ENCODE results near the gene ROPN1L.

- TF ChIP-seq PAX5 (IDR thresholded peaks at IDR 0.05; ENCODE audit: insufficient read depth, low read length, severe bottlenecking) (no peak), POLR2A (IDR thresholded peaks at IDR 0.05; ENCODE audit: low read depth, low read length) (no peak), POLR2AphosphoS5 (IDR thresholded peaks at IDR 0.05; ENCODE audit: low read depth, low read length) (no peak), TAF1 (IDR thresholded peaks at IDR 0.05; ENCODE audit: low read depth, low read length) (no peak), SPI1 (IDR thresholded peaks at IDR 0.05; ENCODE audit: low read depth, low read length) (no peak)
Measured at GRCh38 chr5:10452768-10453331, 11.2 kb downstream of the ROPN1L start.
